GM18526 (cell line): Measurements from ENCODE around the gene SRF.
A peak's percentile ranks its signal among the peaks of the same experiment; 100 is the strongest.

Experiments used
- POLR2A ChIP-seq: IDR thresholded peaks from 3 replicates; pipeline ENCODE4 v1.6.1; 2011; ENCODE audit not compliant: insufficient read length; ENCODE audit errors: extremely low read depth

SRF gene

DNA sequence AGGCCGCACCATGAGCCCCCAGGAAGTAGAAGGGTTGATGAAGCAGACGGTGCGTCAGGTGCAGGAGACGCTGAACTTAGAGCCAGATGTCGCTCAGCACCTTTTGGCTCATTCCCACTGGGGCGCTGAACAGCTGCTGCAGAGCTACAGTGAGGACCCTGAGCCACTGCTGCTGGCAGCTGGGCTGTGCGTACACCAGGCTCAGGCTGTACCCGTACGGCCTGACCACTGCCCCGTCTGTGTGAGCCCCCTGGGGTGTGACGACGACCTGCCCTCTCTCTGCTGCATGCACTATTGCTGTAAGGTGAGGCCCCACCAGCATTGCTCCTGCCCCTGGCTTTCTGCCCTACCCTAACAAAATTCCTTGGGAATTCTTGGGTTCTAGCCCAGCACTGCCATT is 45.1 kb downstream of the SRF start:
- TF ChIP-seq POLR2A: no peak

DNA sequence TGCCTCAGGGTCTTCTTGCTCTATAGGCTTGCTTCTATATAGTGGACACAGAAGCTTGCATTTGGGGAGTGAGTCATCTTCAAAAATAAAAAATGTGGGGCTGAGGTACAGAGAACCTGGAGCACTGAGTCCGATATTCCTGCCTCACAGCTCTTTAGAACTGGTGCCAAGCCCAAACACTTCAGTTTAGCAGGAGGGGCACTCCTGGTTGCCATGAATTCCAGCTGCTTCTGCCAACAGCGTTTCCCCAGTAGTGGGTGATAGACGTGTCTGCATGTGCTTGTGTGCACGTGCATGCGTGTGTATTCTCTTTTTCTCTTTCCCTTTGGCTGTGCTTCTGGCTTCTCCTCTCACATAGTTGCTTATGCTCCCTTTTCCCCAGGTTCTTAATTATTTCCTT is 46.3 kb downstream of the SRF start:
- TF ChIP-seq POLR2A: no peak

GRCh38 chr6:43219119-43219518 is 48.0 kb downstream of the SRF start:
- no peak for TF ChIP-seq POLR2A

- no peak for TF ChIP-seq POLR2A
Measured at GRCh38 chr6:43219814-43220213, 48.7 kb downstream of the SRF start.

GRCh38 chr6:43220439-43220951 is 49.4 kb downstream of the SRF start:
- no peak for TF ChIP-seq POLR2A

DNA sequence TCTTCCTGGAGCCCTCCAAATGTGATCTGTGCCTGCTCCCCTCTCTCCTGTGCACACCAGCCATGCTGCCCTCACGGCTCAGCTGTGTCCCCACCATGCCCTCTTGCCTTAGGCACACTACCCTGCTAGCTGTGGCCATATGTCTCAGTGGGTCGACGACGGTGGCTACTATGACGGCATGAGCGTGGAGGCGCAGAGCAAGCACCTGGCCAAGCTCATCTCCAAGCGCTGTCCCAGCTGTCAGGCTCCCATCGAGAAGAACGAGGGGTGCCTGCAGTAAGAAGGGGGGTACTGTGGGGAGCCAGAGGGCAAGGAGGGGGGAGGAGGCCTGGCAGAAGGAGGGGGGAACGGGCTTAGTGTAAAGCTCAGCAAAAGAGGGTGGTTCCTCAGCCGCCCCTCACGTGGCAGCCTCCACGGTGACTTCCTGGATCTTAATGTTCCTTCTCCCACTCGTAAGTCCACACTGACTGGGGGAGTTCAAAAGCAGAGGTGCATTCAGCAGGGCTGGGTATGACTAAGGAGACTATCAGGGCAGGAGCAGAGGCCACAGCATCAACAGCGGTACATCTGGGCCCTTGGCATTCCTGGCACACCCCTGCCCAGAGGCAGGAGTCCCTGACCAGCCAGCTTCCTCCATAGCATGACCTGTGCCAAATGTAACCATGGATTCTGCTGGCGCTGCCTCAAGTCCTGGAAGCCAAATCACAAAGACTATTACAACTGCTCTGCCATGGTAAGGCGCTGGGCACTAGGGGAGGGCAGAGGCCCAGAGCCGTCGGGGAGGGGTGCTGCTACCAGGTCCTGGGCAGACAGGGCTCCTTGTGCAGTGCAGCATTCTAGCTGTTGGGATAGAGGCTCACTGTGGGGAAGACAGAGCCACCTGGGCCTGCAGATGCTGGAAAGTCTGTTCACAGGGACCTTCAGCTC is 50.2 kb downstream of the SRF start:
- no peak for TF ChIP-seq POLR2A

GRCh38 chr6:43222418-43223059 is 51.5 kb downstream of the SRF start:
- no peak for TF ChIP-seq POLR2A

DNA sequence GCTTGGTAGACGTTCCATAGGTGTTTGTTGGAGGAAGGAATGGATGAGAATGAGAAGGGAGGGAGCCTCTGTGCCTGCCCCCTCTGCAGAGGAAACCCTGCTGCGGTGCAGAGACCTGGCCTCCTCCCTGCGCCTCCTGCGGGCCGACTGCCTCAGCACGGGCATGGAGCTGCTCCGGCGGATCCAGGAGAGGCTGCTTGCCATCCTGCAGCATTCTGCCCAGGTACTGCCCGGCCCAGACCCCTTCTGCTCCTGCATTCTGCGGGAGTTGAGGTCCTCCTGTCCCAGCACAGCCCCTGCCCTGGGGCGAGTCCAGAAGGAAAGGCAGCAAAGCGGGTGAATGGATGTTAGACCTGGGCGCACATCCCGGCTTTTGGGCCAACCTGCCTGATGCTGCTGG is 52.1 kb downstream of the SRF start:
- no peak for TF ChIP-seq POLR2A

DNA sequence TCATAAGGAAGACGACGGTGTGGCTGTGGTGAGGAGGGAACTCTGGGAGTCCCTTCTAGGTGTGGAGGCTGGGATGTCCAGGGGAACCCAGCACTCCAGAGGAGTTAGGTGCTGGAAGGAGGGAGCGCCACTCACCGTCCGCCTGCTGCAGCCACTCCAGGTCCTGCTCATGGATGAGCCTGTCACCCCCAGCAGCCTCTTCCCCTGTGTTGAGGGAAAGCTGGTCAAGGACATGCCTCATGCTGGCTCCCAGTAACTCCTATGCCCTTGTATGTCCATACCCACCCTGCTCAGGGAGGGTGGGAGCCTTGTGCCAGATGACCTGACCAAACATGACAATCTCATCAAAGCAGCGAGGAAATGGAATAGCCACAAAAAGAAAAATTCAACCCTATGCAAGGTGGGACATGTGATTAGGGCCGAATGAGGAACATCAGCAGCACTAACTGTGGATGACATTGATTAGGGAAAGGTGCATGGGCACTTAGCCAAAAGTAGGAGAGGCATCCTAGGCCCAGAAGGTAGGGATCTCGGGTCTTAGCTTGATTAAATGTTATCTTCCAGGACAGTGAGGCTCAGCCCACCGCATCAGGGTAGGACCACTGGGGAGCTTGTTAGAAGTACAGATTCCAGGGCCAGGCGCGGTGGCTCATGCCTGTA is 55.3 kb downstream of the SRF start:
- no peak for TF ChIP-seq POLR2A

DNA sequence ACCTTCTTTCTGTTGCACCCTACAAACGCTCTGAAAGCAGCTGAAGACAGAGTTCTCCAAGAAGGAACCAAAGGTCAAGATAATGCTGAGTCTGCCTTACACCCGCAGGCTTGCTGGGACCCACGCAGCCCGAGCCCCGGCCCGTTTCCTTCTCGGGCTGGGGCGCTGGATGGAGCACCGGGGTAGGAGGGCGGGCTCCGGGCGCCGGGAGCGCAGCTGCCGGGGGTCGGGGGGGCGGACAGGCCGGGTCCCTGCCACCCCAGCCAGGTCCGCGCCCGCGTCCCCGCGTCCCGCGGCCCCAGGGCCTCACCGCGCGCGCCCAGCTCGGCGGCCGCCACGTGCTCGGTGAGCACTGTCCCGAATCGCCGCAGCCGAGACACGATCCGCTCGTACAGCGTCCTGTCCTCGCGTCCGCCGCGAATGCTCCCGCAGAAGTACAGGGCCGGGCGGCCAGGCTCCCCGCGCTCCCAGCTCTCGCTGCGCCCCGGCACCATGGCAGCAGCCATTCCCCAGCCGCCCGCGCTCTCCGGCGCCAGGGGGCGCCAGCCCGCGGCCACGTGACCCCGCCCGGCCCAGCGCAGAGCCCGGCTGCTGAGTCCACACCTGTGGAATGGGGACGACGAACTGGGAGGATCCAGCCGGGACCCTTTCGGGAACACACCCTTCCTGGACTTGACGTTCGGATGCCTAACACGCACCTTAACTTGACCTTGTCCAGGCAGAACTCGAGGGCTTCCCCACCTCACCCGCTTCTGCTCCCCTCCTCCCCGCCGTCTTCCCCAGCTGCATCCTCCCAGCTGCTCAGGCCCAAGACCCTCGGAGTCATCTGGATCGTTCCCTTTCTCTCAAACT is 58.1 kb downstream of the SRF start, which contains the start of gene DNPH1:
DNPH1 (minus strand) TSS at position 531 of the 852 bp plus-strand sequence; CDS start at position 506, 25 bp downstream.
- TF ChIP-seq POLR2A: peak; percentile 70

GRCh38 chr6:43229803-43230620 is 58.9 kb downstream of the SRF start:
- TF ChIP-seq POLR2A: no peak

DNA sequence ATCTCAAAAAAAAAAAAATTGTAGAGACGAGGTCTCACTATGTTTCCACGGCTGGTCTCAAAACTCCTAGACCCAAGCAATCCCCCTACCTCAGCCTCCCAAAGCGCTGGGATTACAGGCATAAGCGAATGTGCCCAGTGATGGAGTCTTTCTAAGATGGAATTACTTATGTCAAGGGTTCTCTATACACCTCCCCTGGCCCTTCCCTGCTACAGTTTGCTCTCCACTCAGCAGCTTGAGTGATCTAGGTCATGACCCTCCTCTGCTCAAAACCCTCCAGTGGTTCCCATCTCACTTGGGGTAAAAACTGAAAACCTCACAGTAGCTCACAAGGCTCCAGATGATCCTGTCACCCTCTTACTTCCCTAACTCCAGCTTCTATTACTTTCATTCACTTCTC is 60.0 kb downstream of the SRF start:
- no peak for TF ChIP-seq POLR2A
